Osteoblast (primary cell): ENCODE measurements around the gene EVI2B. TPM values are rescaled to one million over a fixed set of nuclear protein-coding genes. Genes with fewer than 3 reads are reported as not detected.
A peak's percentile ranks its signal among the peaks of the same experiment; 100 is the strongest.
"Not testable (repeated sequence)": the region's sequence is repeated elsewhere in the genome, so short reads cannot be mapped to it uniquely, and the experiment has no call there.

ENCODE experiments used
- DNase-seq: peaks from one replicate; pipeline ENCODE4 v3.0.0; 2011; ENCODE audit warnings: low spot score, mixed read lengths; ENCODE audit not compliant: insufficient read length; ENCODE audit errors: missing footprints
- H2AFZ ChIP-seq: 2 replicates; pipeline ENCODE4 v1.6.0; 2011; ENCODE audit warnings: mild to moderate bottlenecking, low read length
- H3K27ac ChIP-seq: 2 replicates; pipeline ENCODE4 v1.5.1; 2011; ENCODE audit warnings: mild to moderate bottlenecking, low read depth, low read length, moderate library complexity
- H3K27me3 ChIP-seq: 2 replicates; pipeline ENCODE4 v1.6.0; 2012; ENCODE audit warnings: mild to moderate bottlenecking, control low read depth, inconsistent platforms, low read length, moderate library complexity; ENCODE audit not compliant: insufficient read depth
- H3K36me3 ChIP-seq: 2 replicates; pipeline ENCODE4 v1.5.1; 2011; ENCODE audit warnings: mild to moderate bottlenecking, low read length, control low read depth, moderate library complexity; ENCODE audit not compliant: insufficient read depth
- H3K4me1 ChIP-seq: 2 replicates; pipeline ENCODE4 v1.5.1; 2011; ENCODE audit warnings: mild to moderate bottlenecking, low read length, control low read depth, moderate library complexity; ENCODE audit not compliant: insufficient read depth
- H3K4me2 ChIP-seq: 2 replicates; pipeline ENCODE4 v1.6.0; 2011; ENCODE audit warnings: mild to moderate bottlenecking, low read length; ENCODE audit not compliant: insufficient read depth
- H3K4me3 ChIP-seq: fragments of 200-600 bp; sonication (generic); 3 replicates; pipeline ENCODE4 v1.5.1; 2012; ENCODE audit warnings: mild to moderate bottlenecking, low read length, inconsistent platforms; ENCODE audit not compliant: insufficient read depth
- H3K79me2 ChIP-seq: 2 replicates; pipeline ENCODE4 v1.6.0; 2012; ENCODE audit warnings: mild to moderate bottlenecking, low read length, control low read depth, inconsistent platforms; ENCODE audit not compliant: insufficient read depth
- H3K9me3 ChIP-seq: 2 replicates; pipeline ENCODE4 v1.5.1; 2011; ENCODE audit warnings: low read depth, low read length, control low read depth
- H4K20me1 ChIP-seq: 2 replicates; pipeline ENCODE4 v1.6.0; 2012; ENCODE audit warnings: mild to moderate bottlenecking, low read length, control low read depth; ENCODE audit not compliant: insufficient read depth
- CTCF ChIP-seq: IDR thresholded peaks from 2 replicates; pipeline ENCODE4 v1.5.1; 2011; ENCODE audit warnings: mild to moderate bottlenecking, low read depth, low read length, moderate library complexity; ENCODE audit errors: extremely low read depth
- total RNA-seq: library from RNA; depleted of rRNA; stranded (reverse); fragments of >200 nt; gene quantifications from 2 replicates; pipeline ENCODE4 v1.2.3, GENCODE V29; 2012

The EVI2B gene
- total RNA-seq, 1 donor: 4.0 TPM

- H3K4me2 ChIP-seq: peak overlapping the region; percentile 10
These were observed 5.2 kb upstream of the EVI2B start for GRCh38 chr17:31318851-31319661.

GRCh38 chr17:31318298-31318801, 4.5 kb upstream of the EVI2B start:
- Histone ChIP-seq H4K20me1 (no peaks in the 10 kb centered on the region), H3K4me3 (peak overlapping the region; percentile 9), H2AFZ (no peak overlapping the region), H3K27ac (peak overlapping the region; percentile 54), H3K4me1 (peaks cover 32% of the 10 kb centered on the region), H3K27me3 (no peaks in the 10 kb centered on the region), H3K36me3 (no peaks in the 10 kb centered on the region), H3K4me2 (peak overlapping the region; percentile 10), H3K79me2 (peaks cover 22% of the 10 kb centered on the region), H3K9me3 (no peaks in the 10 kb centered on the region)
- TF ChIP-seq CTCF: no peak
- DNase-seq: no peak

More at GRCh38 chr17:31318851-31319661, 5.2 kb upstream of the EVI2B start:
- Histone ChIP-seq H3K79me2 (peaks cover 22% of the 10 kb centered on the region), H3K9me3 (no peaks in the 10 kb centered on the region), H4K20me1 (no peaks in the 10 kb centered on the region), H3K27ac (peak overlapping the region; percentile 54), H3K4me3 (no peak overlapping the region), H3K4me1 (peaks cover 25% of the 10 kb centered on the region), H3K36me3 (no peaks in the 10 kb centered on the region), H2AFZ (no peak overlapping the region), H3K27me3 (no peaks in the 10 kb centered on the region)
- no peak for TF ChIP-seq CTCF
- DNase-seq: no peak

GRCh38 chr17:31314782-31315100, 887 bp upstream of the EVI2B start:
- Histone ChIP-seq H4K20me1 (no peaks in the 10 kb centered on the region), H3K9me3 (no peaks in the 10 kb centered on the region), H3K27ac (no peak overlapping the region), H3K36me3 (no peaks in the 10 kb centered on the region), H3K79me2 (peaks cover 22% of the 10 kb centered on the region), H3K4me2 (no peak overlapping the region), H2AFZ (no peak overlapping the region), H3K27me3 (no peaks in the 10 kb centered on the region), H3K4me3 (no peak overlapping the region), H3K4me1 (peaks cover 21% of the 10 kb centered on the region)
- no peak for TF ChIP-seq CTCF
- DNase-seq: no peak

- H3K4me2 ChIP-seq, H3K36me3 ChIP-seq, H3K4me3 ChIP-seq, DNase-seq, H2AFZ ChIP-seq, H4K20me1 ChIP-seq, H3K9me3 ChIP-seq, H3K27me3 ChIP-seq, H3K27ac ChIP-seq: not testable (repeated sequence)
- Histone ChIP-seq H3K79me2 (peaks cover 12% of the 10 kb centered on the region), H3K4me1 (peaks cover 16% of the 10 kb centered on the region)
These were observed 1.6 kb downstream of the EVI2B start for GRCh38 chr17:31312223-31312622.
